Fibroblast of skin of left biceps (primary cell): ENCODE data around the gene MT1E.

Source experiments
- DNase-seq, 2 experiments: peaks; one replicate each; pipeline ENCODE4 v3.0.0-alpha.2; 2013; ENCODE audit warnings: low read depth in 2 of 2

The MT1E gene

GRCh38 chr16:56626685-56627084 is 1.1 kb downstream of the MT1E start:
- no peak for DNase-seq

GRCh38 chr16:56628486-56629350 is 3.1 kb downstream of the MT1E start:
- DNase-seq, result no peak

- no peak for DNase-seq
These were observed 4.0 kb downstream of the MT1E start for GRCh38 chr16:56629531-56629930.

- no peak for DNase-seq
These were observed 4.6 kb downstream of the MT1E start for GRCh38 chr16:56630134-56630533.

- DNase-seq, result no peak
These were observed 5.6 kb downstream of the MT1E start for GRCh38 chr16:56631197-56631596.

- DNase-seq, result no peak
These were observed 6.2 kb downstream of the MT1E start for GRCh38 chr16:56631832-56632155.

GRCh38 chr16:56632156-56632847 is 6.7 kb downstream of the MT1E start, which contains the start of gene MT1M:
Gene MT1M, plus strand, starts transcription at chr16:56632659. Its CDS starts 73 bp downstream, at chr16:56632732.
- DNase-seq, result no peak

GRCh38 chr16:56632848-56633365 is 7.3 kb downstream of the MT1E start:
- DNase-seq, result no peak

- DNase-seq, result no peak
These were observed 8.0 kb downstream of the MT1E start for GRCh38 chr16:56633535-56633934.

- DNase-seq, result no peak
These were observed 9.3 kb downstream of the MT1E start for GRCh38 chr16:56634715-56635440.

GRCh38 chr16:56635441-56635967 is 9.9 kb downstream of the MT1E start:
- DNase-seq, result no peak

- DNase-seq, result no peak
These were observed 11.2 kb downstream of the MT1E start for GRCh38 chr16:56636616-56637413.

- DNase-seq, result no peak
These were observed 12.5 kb downstream of the MT1E start, which contains the start of gene MT1A for GRCh38 chr16:56637814-56638750. Gene MT1A, plus strand, starts transcription at chr16:56638666. Its CDS starts 73 bp downstream, at chr16:56638739.

GRCh38 chr16:56639045-56639444 is 13.5 kb downstream of the MT1E start:
- DNase-seq, result no peak

GRCh38 chr16:56640076-56640475 is 14.5 kb downstream of the MT1E start:
- no peak for DNase-seq

- DNase-seq, result no peak
These were observed 15.6 kb downstream of the MT1E start for GRCh38 chr16:56641166-56641565.

GRCh38 chr16:56643080-56643778 is 17.6 kb downstream of the MT1E start:
- DNase-seq, result no peak

GRCh38 chr16:56643833-56644232 is 18.3 kb downstream of the MT1E start:
- DNase-seq, result no peak

- DNase-seq, result no peak
These were observed 19.7 kb downstream of the MT1E start for GRCh38 chr16:56645311-56645710.
